ENCODE results near the gene TCTN3. TPM values are rescaled to one million over a fixed set of nuclear protein-coding genes. Genes with fewer than 3 reads are reported as not detected.

TCTN3 gene
- total RNA-seq, 1 experiment from 2014 or later: 41.7 TPM

DNA sequence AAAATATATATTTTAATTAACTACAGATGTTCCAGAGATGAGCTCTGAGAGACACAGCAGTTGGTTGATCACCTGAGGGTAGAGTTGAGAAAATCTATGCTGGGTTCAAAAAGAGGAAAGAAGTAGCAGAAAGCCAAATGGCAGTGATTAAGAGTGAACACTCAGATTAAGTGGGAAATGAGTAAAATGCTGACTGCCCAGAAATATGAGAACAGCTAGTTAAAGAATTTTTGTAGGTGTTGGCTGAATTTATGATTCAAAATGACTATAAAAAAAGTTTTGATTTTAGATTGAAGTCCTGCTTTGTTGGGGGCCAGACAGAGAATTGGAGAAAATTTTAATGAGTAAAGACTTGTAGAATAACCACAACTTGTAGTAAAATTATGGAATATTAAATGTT, 9.8 kb downstream of the TCTN3 start:
- Histone ChIP-seq H3K4me1 (ENCODE audit: control insufficient read depth in 1 of 2, insufficient read depth in 2 of 2, low read length in 2 of 2) (no peaks in the 10 kb centered on the region), H2AFZ (ENCODE audit: low read depth, low read length, poor library complexity, severe bottlenecking) (no peak overlapping the region), H3K4me2 (ENCODE audit: low read length) (no peak overlapping the region), H3K79me2 (ENCODE audit: insufficient read depth, low read length) (peaks cover 7% of the 10 kb centered on the region; the same call in 1 of the 2 replicates), H3K27ac (ENCODE audit: low read depth, low read length) (no peak overlapping the region), H3K36me3 (ENCODE audit: control insufficient read depth in 1 of 2, insufficient read depth in 2 of 2, low read length in 2 of 2) (peaks cover 50 to 62% of the 10 kb centered on the region in 2 experiments), H3K9me3 (ENCODE audit: control insufficient read depth in 1 of 2, insufficient read depth in 1 of 2, low read depth in 1 of 2, low read length in 2 of 2) (no peaks in the 10 kb centered on the region), H3K9me2 (ENCODE audit: insufficient read depth) (no peaks in the 10 kb centered on the region), H3K4me3 (replicated peaks in 1 of 2; ENCODE audit: low read depth in 1 of 2, low read length in 2 of 2) (no peak overlapping the region), H4K20me1 (ENCODE audit: insufficient read depth) (no peaks in the 10 kb centered on the region), H3K27me3 (ENCODE audit: insufficient read depth, low read length) (no peaks in the 10 kb centered on the region), H3K9ac (ENCODE audit: low read length) (no peak overlapping the region)
- no TSS peak for BruUV-seq (replicated peaks)
- TF ChIP-seq POLR2A (IDR thresholded peaks at IDR 0.05; ENCODE audit: borderline replicate concordance, extremely low read depth, insufficient read depth, insufficient read length) (no peak), EZH2 (IDR thresholded peaks at IDR 0.05) (no peak), ZFX (IDR thresholded peaks at IDR 0.05) (no peak), CEBPB (IDR thresholded peaks at IDR 0.05; ENCODE audit: low read depth) (no peak), EGR1 (IDR thresholded peaks at IDR 0.05; ENCODE audit: low read depth) (no peak), SP1 (IDR thresholded peaks at IDR 0.05; ENCODE audit: low read depth) (no peak), CBX3 (IDR thresholded peaks at IDR 0.05; ENCODE audit: low read depth) (no peak), MAX (IDR thresholded peaks at IDR 0.05) (no peak), RAD21 (IDR thresholded peaks at IDR 0.05; ENCODE audit: low read depth) (no peak), TCF7L2 (IDR thresholded peaks at IDR 0.05; ENCODE audit: borderline replicate concordance, extremely low read depth, insufficient read depth, insufficient read length) (no peak), YY1 (IDR thresholded peaks at IDR 0.05; ENCODE audit: extremely low read depth, insufficient replicate concordance, low read depth, low read length) (no peak), JUND (IDR thresholded peaks at IDR 0.05) (no peak), FOSL1 (IDR thresholded peaks at IDR 0.05; ENCODE audit: low read depth) (no peak), ZNF274 (IDR thresholded peaks at IDR 0.05; ENCODE audit: low read depth, low read length) (no peak)
- TF ChIP-seq, protein P1, sequence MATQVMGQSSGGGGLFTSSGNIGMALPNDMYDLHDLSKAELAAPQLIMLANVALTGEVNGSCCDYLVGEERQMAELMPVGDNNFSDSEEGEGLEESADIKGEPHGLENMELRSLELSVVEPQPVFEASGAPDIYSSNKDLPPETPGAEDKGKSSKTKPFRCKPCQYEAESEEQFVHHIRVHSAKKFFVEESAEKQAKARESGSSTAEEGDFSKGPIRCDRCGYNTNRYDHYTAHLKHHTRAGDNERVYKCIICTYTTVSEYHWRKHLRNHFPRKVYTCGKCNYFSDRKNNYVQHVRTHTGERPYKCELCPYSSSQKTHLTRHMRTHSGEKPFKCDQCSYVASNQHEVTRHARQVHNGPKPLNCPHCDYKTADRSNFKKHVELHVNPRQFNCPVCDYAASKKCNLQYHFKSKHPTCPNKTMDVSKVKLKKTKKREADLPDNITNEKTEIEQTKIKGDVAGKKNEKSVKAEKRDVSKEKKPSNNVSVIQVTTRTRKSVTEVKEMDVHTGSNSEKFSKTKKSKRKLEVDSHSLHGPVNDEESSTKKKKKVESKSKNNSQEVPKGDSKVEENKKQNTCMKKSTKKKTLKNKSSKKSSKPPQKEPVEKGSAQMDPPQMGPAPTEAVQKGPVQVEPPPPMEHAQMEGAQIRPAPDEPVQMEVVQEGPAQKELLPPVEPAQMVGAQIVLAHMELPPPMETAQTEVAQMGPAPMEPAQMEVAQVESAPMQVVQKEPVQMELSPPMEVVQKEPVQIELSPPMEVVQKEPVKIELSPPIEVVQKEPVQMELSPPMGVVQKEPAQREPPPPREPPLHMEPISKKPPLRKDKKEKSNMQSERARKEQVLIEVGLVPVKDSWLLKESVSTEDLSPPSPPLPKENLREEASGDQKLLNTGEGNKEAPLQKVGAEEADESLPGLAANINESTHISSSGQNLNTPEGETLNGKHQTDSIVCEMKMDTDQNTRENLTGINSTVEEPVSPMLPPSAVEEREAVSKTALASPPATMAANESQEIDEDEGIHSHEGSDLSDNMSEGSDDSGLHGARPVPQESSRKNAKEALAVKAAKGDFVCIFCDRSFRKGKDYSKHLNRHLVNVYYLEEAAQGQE (IDR thresholded peaks at IDR 0.05; ENCODE audit: low read depth): no peak
- TF ChIP-seq, protein P2, sequence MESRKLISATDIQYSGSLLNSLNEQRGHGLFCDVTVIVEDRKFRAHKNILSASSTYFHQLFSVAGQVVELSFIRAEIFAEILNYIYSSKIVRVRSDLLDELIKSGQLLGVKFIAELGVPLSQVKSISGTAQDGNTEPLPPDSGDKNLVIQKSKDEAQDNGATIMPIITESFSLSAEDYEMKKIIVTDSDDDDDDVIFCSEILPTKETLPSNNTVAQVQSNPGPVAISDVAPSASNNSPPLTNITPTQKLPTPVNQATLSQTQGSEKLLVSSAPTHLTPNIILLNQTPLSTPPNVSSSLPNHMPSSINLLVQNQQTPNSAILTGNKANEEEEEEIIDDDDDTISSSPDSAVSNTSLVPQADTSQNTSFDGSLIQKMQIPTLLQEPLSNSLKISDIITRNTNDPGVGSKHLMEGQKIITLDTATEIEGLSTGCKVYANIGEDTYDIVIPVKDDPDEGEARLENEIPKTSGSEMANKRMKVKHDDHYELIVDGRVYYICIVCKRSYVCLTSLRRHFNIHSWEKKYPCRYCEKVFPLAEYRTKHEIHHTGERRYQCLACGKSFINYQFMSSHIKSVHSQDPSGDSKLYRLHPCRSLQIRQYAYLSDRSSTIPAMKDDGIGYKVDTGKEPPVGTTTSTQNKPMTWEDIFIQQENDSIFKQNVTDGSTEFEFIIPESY (IDR thresholded peaks at IDR 0.05; ENCODE audit: extremely low read depth, insufficient replicate concordance, low read length): no peak
- intact Hi-C loops (cut with micrococcal nuclease): no loop called here
- DNase-seq (ENCODE audit: low read depth, low spot score) (no peak), ATAC-seq (no peak)
- ChIA-PET POLR2A (no interaction called here), RAD21 (ENCODE audit: low non-redundant PET in 1 of 2, low total read pairs in 2 of 2, uncharacterized antibody in 2 of 2, unreplicated experiment in 2 of 2) (no interaction called here), CTCF (interaction anchor here (2.3 kb wide), 1 partner anchor 10 kb away, joined by 14 read pairs; the partner anchor contains the start of gene TCTN3)
